Measurements from ENCODE around the gene FCN3. TPM values are rescaled to one million over a fixed set of nuclear protein-coding genes. Genes with fewer than 3 reads are reported as not detected.

Gene FCN3
- total RNA-seq, 1 experiment from 2014 or later, result 0.22 TPM

DNA sequence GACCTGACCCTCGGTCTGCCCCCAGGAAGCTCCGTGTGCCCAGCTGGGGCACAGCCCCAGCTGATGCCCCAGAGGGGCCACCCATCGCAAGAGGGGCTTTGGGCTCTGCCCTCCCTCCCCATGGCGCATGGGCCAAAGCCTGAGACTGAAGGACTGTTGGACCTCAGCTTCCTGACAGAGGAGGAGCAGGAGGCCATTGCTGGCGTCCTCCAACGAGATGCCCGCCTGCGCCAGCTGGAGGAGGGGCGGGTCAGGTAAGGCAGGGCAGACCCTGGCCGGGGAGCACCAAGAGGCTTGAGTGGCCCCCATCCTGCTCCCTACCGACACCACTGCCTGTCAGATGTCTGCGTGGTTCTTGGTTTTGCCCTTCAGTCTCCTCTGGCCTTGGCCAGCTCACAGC is 29.4 kb downstream of the FCN3 start:
- Histone ChIP-seq H2BK120ac (ENCODE audit: low read depth, low read length, poor library complexity, severe bottlenecking) (no peak overlapping the region), H3K56ac (ENCODE audit: insufficient read length, low read depth, low read length) (no peak overlapping the region), H4K5ac (ENCODE audit: insufficient read length, low read depth, low read length) (no peak overlapping the region), H2BK5ac (ENCODE audit: insufficient read length, low read length) (no peak overlapping the region), H3K9me3 (ENCODE audit: control insufficient read depth, low read depth, low read length) (no peaks in the 10 kb centered on the region), H2BK12ac (ENCODE audit: insufficient read length, low read depth, low read length) (no peak overlapping the region), H3K27me3 (ENCODE audit: insufficient read depth, low read length) (no peaks in the 10 kb centered on the region), H2AK5ac (ENCODE audit: insufficient read length, low read length) (no peak overlapping the region), H2AFZ (ENCODE audit: low read length) (no peak overlapping the region), H3K9ac (ENCODE audit: extremely low read depth, insufficient read length, low read length) (no peak overlapping the region), H2BK15ac (ENCODE audit: low read depth, low read length) (no peak overlapping the region), H3K27ac (ENCODE audit: insufficient read length, low read depth, low read length) (no peak overlapping the region), H4K91ac (ENCODE audit: insufficient read length, low read depth, low read length) (no peak overlapping the region), H3K23ac (ENCODE audit: insufficient read length, low read depth, low read length) (no peak overlapping the region), H3K4me2 (ENCODE audit: insufficient read depth, insufficient read length, low read length) (no peak overlapping the region), H3K18ac (ENCODE audit: insufficient read length, low read depth, low read length) (no peak overlapping the region), H3K23me2 (ENCODE audit: insufficient read length, low read depth, low read length, poor library complexity, severe bottlenecking) (peaks cover 15% of the 10 kb centered on the region), H3K4me1 (ENCODE audit: insufficient read depth, low read length) (no peaks in the 10 kb centered on the region; the same call in 1 of the 2 replicates), H4K20me1 (ENCODE audit: control insufficient read depth, insufficient read depth, insufficient read length) (peaks cover 4% of the 10 kb centered on the region), H4K8ac (replicated peaks; ENCODE audit: insufficient read length, low read depth, low read length) (no peak overlapping the region), H3K79me1 (ENCODE audit: insufficient read depth, low read depth, low read length, poor library complexity, severe bottlenecking) (no peaks in the 10 kb centered on the region), H3T11ph (ENCODE audit: low read length) (no peak overlapping the region), H3K14ac (ENCODE audit: insufficient read depth, low read length) (no peak overlapping the region; the same call in 1 of the 2 replicates), H3K4ac (ENCODE audit: low read depth, low read length) (no peak overlapping the region), H2BK20ac (ENCODE audit: low read depth, low read length, poor library complexity, severe bottlenecking) (no peak overlapping the region), H3K79me2 (ENCODE audit: insufficient read depth, low read length) (no peaks in the 10 kb centered on the region; the same call in 1 of the 2 replicates)
- Mint-ChIP-seq H3K9me3 (no peaks in the 10 kb centered on the region), H3K27ac (no peak overlapping the region), H3K27me3 (ENCODE audit: low read depth) (peaks cover 8% of the 10 kb centered on the region), H3K36me3 (ENCODE audit: insufficient read depth in 1 of 3, low read depth in 3 of 3) (peaks cover 5 to 18% (median 12%) of the 10 kb centered on the region in 3 experiments; a peak in 5 of 7 replicates), H3K4me3 (no peak overlapping the region), H3K4me1 (peaks cover 34 to 38% of the 10 kb centered on the region in 2 experiments)
- DNase-seq, result no peak
- no peak for TF ChIP-seq CTCF (conservative IDR thresholded peaks at IDR 0.05)
- no CpG with 5 or more reads among the region's 12 CpGs for WGBS (ENCODE audit: extremely low coverage, insufficient read length, low lambda C conversion rate)

Data from H9 (cell line).